ENCODE data around the gene SLC35F3.

The SLC35F3 gene

GRCh38 chr1:234336359-234336758 lies 431.9 kb downstream of the SLC35F3 start:
- no peak for DNase-seq

DNA sequence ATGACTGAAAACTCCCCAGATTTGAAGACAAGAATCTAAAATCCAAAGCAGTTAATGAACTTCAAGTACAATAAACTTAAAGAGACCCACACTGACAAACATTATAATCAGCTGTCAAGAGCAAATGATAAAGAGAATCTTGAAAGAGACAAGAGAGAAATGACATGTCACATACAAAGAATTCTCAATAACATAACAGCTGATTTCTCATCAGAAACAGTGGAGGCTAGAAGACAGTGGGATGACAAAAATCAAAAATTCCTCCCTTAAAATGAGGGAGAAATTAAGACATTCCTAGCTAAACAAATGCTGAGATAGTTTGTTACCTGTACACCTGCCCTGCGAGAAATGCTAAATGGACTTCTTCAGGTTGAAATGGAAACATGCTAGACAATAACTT lies 432.8 kb downstream of the SLC35F3 start:
- no peak for DNase-seq

- DNase-seq = no peak
Measured at GRCh38 chr1:234340528-234340927, 436.1 kb downstream of the SLC35F3 start.

- no peak for DNase-seq
Measured at GRCh38 chr1:234342774-234343173, 438.3 kb downstream of the SLC35F3 start.

- DNase-seq = no peak
Measured at GRCh38 chr1:234345237-234345636, 440.8 kb downstream of the SLC35F3 start.

DNA sequence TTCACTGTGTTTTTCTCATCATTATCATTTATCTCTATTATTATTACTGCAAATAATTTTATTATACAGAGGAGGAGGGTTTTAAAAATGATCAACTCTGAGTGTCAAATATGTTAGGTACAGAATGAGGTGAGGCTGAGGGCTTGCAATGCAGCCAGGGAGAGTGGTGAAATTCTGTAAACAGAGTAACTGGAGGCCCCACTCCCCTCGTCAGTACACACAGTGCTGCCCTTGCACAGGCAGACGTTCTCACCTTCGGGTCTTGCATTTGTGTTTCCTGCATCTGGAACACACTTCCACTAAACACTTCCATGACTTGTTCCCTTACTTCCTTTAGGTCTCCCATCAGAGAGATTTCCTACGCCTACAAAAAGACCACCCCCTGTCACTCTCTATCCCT lies 444.5 kb downstream of the SLC35F3 start:
- DNase-seq = no peak

DNA sequence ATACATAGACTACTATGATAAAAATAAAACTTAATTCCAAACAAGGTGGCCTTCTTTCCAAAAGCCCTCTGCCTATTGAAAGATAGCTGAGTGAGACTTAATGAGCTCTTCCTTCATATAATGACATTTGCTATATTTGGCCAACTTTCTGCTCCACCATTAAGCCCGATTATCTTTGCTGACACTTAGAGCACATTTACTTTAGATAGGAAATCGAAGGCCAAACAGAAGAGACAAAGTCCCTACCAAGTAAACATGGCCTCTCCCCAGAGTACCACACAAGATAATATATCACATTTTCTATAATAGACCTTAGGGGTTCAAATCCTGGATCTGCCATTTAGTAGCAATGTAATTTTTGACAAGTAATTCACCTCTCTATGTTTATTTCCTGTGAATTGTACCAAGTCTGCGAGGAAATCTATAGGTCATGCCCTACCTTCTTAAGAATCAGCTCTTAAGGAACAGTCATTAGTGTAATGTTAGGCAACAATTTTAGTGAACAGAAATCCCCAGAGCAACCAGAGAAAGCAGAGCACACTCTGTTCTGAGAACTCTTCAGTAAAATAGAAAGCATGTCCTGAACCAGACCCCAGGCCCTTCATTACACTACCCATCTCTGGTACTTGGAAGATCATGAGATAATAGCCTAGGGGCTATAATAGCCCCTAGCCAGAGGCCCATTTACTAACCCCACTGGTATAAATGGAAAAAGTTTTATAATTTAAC lies 451.5 kb downstream of the SLC35F3 start:
- DNase-seq = no peak

GRCh38 chr1:234356615-234357269 lies 452.3 kb downstream of the SLC35F3 start:
- peak; percentile 30 for DNase-seq

DNA sequence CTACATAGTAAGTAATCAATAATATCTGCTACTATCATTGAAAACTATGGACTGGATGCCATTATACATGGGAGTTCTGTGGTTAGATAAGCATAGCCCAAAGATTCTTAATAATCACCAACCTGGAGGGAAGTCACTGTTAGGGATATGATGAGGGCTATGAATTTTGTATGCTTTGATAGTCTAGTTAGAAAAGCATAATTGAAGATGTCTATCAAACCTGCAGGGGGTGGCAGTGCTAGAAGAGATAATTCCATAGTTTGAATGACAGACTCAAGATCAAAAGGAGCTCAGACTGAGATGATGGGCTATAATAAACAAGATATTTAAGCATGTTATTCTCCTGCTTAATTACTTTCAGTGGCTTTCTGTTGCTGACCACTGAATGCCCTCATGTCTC lies 453.4 kb downstream of the SLC35F3 start:
- DNase-seq = no peak

DNA sequence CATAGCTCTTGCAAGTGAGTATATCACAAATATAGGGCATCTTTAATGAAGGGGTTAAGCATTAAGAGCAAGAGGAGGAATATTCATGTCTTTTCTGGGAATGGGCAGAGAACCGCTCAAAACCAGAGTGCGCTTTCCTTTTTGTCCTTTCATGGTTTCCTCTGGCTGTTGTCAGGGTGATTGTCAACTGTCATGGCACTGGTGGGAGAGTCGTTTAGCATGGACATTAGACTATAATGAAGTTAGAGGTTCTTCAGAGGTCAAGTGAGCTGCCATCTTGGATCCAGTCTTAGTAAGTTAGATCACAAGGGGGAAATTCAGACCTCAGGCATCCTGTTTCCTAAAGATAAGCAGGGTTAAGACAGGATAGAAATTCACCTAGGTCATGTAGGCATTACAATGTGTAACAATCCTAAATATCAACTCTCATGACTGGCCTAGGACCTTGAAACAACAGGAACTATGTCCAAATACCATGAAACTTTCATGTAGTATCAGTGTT lies 456.7 kb downstream of the SLC35F3 start:
- DNase-seq = no peak

DNA sequence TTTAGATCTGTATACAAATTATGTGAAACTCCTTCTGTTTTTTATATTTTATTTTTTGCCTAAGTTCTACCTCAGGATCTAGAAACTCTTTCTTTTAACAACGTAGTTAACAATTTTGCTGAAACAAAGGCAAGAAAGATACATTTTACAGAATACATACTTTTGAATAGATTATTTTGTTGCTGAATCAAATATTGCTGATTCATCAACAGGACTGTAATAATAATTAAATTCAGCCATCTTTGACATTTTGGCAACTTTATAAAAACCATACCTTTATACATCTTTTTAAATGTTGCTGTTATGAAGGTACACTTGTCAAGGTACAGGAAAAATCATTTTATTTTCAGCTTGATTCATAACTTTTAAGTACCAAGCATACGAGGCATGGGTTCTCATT lies 458.1 kb downstream of the SLC35F3 start:
- no peak for DNase-seq

- no peak for DNase-seq
Measured at GRCh38 chr1:234368320-234369032, 464.0 kb downstream of the SLC35F3 start.

- no peak for DNase-seq
Measured at GRCh38 chr1:234369033-234369430, 464.6 kb downstream of the SLC35F3 start.

- no peak for DNase-seq
Measured at GRCh38 chr1:234369784-234370183, 465.3 kb downstream of the SLC35F3 start.

DNA sequence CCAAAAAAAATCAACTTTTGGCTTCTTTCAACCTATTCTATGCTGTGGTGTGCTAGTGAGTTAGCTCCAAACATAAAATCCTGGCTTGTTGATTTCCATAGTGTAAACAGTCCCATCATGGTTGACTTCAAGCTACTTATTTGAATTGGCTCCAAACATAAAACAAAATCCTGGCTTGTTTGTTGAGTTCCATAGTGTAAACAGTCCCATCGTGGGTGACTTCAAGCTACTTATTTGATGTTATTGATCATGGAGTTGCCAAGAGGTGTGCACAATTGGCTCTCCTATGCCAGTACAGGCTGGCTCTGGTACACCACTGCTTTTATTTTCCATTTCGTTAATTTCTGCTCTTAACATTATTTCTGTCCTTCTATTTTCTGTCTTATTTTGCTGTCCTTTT lies 466.9 kb downstream of the SLC35F3 start:
- no peak for DNase-seq

DNA sequence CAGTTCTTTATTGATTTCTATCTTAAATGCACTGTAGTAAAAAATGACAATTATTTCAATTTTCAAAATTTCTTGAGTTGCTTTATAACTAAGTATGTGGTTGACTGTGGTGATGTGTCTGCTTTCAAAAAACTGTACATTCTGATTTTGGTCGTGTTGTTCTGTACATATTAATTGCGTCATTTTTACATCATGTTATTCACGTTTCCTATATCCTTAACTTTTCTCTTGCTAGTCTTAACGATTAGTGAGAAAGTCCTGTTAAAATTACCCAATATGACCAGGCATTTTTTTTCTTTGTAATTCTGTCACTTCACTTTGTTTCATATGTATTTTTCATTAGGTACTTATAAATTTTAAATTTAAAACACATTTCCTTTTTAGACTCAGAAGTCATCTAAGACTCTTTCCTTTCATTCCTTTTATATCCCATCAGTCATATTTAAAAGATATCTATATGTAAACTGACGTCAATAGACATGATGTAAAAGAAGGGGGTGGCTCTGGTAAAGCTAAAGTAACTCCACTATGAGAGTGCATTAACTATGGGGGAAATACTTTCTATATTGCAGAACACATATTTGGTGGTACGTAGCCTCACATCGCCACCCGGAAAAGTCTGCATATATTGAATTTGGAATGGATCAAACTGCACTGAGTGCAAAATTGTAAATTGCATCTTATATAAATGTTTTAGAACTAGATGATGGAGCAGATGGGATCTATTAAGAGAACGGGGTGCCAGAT lies 467.7 kb downstream of the SLC35F3 start:
- no peak for DNase-seq

DNA sequence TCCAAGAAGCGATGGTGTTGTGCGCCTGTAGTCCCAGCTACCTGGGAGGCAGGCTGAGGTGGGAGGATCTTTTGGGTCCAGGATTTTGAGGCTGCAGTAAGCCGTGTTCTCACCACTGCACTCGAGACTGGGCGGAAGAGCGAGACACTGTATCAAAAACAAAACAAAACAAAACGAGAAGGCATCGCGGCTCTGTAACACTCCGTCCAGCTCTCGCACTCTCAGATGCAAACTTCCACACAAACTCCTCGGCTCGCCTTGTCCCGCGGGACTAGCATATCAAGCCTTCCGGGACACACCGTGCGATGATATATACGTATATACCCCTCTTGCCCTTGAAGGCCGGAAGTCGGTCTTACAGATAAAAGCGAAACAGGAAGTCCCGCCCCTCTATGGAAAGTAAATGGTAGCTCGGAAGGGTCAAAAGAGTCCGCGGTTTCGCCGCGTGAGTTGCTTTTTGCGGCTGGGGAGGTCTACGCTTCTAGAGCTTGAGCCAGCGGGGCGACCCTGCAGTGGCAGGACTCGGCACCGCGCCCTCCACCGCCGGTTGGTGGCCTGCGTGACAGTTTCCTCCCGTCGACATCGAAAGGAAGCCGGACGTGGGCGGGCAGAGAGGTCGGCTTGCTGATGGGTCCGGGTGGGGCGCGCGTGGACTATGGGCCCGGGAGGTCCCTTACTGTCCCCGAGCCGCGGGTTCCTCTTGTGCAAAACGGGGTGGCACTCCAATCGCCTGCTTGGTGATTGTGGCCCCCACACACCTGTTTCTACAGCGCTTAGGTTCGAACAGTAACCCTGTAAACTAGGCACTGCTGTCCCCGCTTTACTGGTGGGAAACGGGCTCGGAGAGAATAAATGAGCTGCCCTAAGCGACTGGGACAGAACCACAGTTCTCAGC lies 468.8 kb downstream of the SLC35F3 start, which contains the start of gene COA6:
Gene COA6, plus strand, starts transcription at position 393 of the 895 bp plus-strand sequence. Its CDS starts 11 bp downstream, at position 404.
- peak; percentile 90 for DNase-seq

GRCh38 chr1:234373959-234374254 lies 469.4 kb downstream of the SLC35F3 start:
- no peak for DNase-seq

Measured in NCI-H2029 (cell line).